ENCODE data around the gene ATP2B2. TPM values are rescaled to one million over a fixed set of nuclear protein-coding genes. Genes with fewer than 3 reads are reported as not detected.

The ATP2B2 gene
- total and polyA plus RNA-seq, 2 of the 8 experiments (the other 6 are each of a cell fraction or from before 2014, with no cell fraction given) = 0.14 to 1.2 TPM

DNA sequence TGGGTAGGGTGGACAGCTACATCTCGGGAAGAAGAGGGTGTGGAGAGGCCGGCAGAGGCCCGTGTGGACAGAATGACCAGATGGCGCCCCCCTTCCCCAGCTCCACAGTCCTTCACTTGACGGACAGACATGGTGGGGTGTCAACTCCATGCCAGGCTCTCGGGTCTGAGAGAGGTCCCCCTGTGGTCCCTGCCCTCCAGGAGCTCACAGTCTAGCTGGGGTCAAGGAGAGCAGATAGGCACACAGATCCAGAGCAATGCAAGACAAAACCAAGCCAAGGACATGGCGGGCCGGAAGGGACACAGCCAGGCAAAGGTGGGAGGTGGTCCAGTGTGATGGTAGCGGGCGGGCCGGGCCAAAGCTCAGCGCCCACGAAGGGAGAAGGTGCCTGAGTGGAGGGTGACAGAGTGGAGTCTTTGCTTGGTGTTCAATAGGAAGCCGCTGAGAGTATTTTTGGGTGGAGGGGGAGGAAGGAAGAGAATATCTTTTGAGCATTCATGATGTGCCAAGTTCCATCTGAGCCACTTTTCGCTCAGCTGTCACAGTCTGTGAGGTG is 112.4 kb downstream of the ATP2B2 start (continued):
- TF ChIP-seq CEBPB (IDR thresholded peaks at IDR 0.05; ENCODE audit: low read depth, low read length) = no peak

All from H1 (cell line).